ENCODE results near the gene NFE2.
A peak's percentile ranks its signal among the peaks of the same experiment; 100 is the strongest.
"Not testable (repeated sequence)": the region's sequence is repeated elsewhere in the genome, so short reads cannot be mapped to it uniquely, and the experiment has no call there.

NFE2 gene

GRCh38 chr12:54286042-54287030, 14.5 kb downstream of the NFE2 start:
- no peak overlapping the region for H3K4me3 ChIP-seq (ENCODE audit: low read length)
- no peak for DNase-seq (ENCODE audit: low read depth, low spot score)

GRCh38 chr12:54285150-54286041, 15.4 kb downstream of the NFE2 start:
- no peak for DNase-seq (ENCODE audit: low read depth, low spot score)
- no peak overlapping the region for H3K4me3 ChIP-seq (ENCODE audit: low read length)

- not testable (repeated sequence) for H3K4me3 ChIP-seq (ENCODE audit: low read length)
These were observed 16.6 kb downstream of the NFE2 start for GRCh38 chr12:54284070-54284780.

GRCh38 chr12:54282949-54283593, 17.7 kb downstream of the NFE2 start:
- peak overlapping the region; percentile 100 for H3K4me3 ChIP-seq (ENCODE audit: low read length)
- DNase-seq (ENCODE audit: low read depth, low spot score) = no peak

More at GRCh38 chr12:54284070-54284780, 16.6 kb downstream of the NFE2 start:
- DNase-seq (ENCODE audit: low read depth, low spot score) = not testable (repeated sequence)

GRCh38 chr12:54281694-54282093, 19.1 kb downstream of the NFE2 start:
- H3K4me3 ChIP-seq (ENCODE audit: low read length) = peak overlapping the region; percentile 100
- DNase-seq (ENCODE audit: low read depth, low spot score) = not testable (repeated sequence)

GRCh38 chr12:54281261-54281638, 19.6 kb downstream of the NFE2 start:
- not testable (repeated sequence) for DNase-seq (ENCODE audit: low read depth, low spot score)
- peak overlapping the region; percentile 100 for H3K4me3 ChIP-seq (ENCODE audit: low read length)

- peak within 1 kb of the TSS; percentile 100 for H3K4me3 ChIP-seq (ENCODE audit: low read length)
- peak; percentile 100 for DNase-seq (ENCODE audit: low read depth, low spot score)
These were observed 20.2 kb downstream of the NFE2 start, which contains the start of gene HNRNPA1 for GRCh38 chr12:54280468-54281260. HNRNPA1 (plus strand) TSS chr12:54280726; CDS start chr12:54280808, 82 bp downstream.

GRCh38 chr12:54279632-54280467, 21.0 kb downstream of the NFE2 start, which contains the start of gene CBX5:
CBX5 (minus strand) TSS chr12:54280122; CDS start chr12:54257650, 22,472 bp downstream.
- peak within 1 kb of the TSS; percentile 100 for H3K4me3 ChIP-seq (ENCODE audit: low read length)
- peak; percentile 99 for DNase-seq (ENCODE audit: low read depth, low spot score)

GRCh38 chr12:54279227-54279631, 21.6 kb downstream of the NFE2 start:
- DNase-seq (ENCODE audit: low read depth, low spot score) = no peak
- peak overlapping the region; percentile 100 for H3K4me3 ChIP-seq (ENCODE audit: low read length)

GRCh38 chr12:54277823-54278276, 23.0 kb downstream of the NFE2 start:
- DNase-seq (ENCODE audit: low read depth, low spot score) = no peak
- H3K4me3 ChIP-seq (ENCODE audit: low read length) = peak overlapping the region; percentile 100

GRCh38 chr12:54276368-54276767, 24.4 kb downstream of the NFE2 start:
- no peak for DNase-seq (ENCODE audit: low read depth, low spot score)
- H3K4me3 ChIP-seq (ENCODE audit: low read length) = no peak overlapping the region

GRCh38 chr12:54273981-54274380, 26.8 kb downstream of the NFE2 start:
- no peak overlapping the region for H3K4me3 ChIP-seq (ENCODE audit: low read length)
- DNase-seq (ENCODE audit: low read depth, low spot score) = no peak

- no peak for DNase-seq (ENCODE audit: low read depth, low spot score)
- H3K4me3 ChIP-seq (ENCODE audit: low read length) = no peak overlapping the region
These were observed 28.6 kb downstream of the NFE2 start for GRCh38 chr12:54272214-54272613.

- H3K4me3 ChIP-seq (ENCODE audit: low read length) = no peak overlapping the region
- no peak for DNase-seq (ENCODE audit: low read depth, low spot score)
These were observed 30.5 kb downstream of the NFE2 start for GRCh38 chr12:54270345-54270744.

- no peak overlapping the region for H3K4me3 ChIP-seq (ENCODE audit: low read length)
- DNase-seq (ENCODE audit: low read depth, low spot score) = no peak
These were observed 34.0 kb downstream of the NFE2 start for GRCh38 chr12:54266852-54267251.

- H3K4me3 ChIP-seq (ENCODE audit: low read length) = no peak overlapping the region
- DNase-seq (ENCODE audit: low read depth, low spot score) = no peak
These were observed 35.4 kb downstream of the NFE2 start for GRCh38 chr12:54265364-54265812.
